Skin of body (tissue), 2 donors: ENCODE data around the gene MPHOSPH9. TPM values are rescaled to one million over a fixed set of nuclear protein-coding genes. Genes with fewer than 3 reads are reported as not detected.
A peak's percentile ranks its signal among the peaks of the same experiment; 100 is the strongest.

ENCODE experiments used
- DNase-seq: peaks from one replicate; lab custom pipeline; 2025; lab: John Stamatoyannopoulos, UW
- total RNA-seq: library from RNA; depleted of rRNA; stranded (reverse); fragments of >200 nt; gene quantifications from one replicate; pipeline ENCODE4 v1.2.3, GENCODE V29; 2014

Gene MPHOSPH9
- total RNA-seq, 1 donor from 2014 or later: 39.1 TPM

DNA sequence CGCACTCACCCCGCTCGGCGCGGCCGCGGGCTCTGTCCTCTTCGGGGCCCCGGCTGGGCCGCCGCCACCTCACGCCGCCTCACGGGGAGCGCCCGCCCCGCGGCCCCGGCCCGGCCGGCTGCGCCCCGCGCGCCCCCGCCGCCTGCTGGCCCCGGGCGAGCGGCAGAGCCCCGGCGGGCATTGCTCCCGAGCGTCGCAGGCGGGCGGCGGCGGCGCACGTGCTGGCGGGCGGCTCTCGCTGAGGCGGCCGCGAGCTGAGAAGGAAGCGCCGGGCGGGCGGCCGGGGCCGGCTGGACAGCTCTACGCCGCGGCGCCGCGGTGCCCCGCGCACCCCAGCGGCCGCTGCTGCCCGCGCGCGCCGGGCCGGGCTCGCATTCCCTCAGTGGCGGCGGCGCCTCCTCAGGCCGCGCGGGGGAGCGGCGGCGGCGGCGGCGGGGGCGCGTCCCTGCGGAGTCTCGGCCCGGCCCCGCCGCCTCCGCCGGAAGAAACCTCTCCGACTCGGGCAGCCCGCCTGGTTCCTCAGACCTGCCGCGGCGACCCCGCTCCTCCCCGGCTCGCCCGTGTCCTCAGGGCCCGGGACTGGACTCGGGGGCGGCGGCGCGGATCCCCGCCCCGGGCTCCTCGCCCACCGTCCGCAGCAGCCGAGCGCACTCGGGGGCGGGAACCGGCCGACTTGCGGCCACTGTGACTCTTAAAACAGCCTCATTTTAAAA, 82.0 kb downstream of the MPHOSPH9 start, which contains the start of gene PITPNM2:
Gene PITPNM2, minus strand, starts transcription at position 347 of the 713 bp plus-strand sequence. CDS start 116,500 bp downstream, outside the sequence.
- no peak for DNase-seq

DNA sequence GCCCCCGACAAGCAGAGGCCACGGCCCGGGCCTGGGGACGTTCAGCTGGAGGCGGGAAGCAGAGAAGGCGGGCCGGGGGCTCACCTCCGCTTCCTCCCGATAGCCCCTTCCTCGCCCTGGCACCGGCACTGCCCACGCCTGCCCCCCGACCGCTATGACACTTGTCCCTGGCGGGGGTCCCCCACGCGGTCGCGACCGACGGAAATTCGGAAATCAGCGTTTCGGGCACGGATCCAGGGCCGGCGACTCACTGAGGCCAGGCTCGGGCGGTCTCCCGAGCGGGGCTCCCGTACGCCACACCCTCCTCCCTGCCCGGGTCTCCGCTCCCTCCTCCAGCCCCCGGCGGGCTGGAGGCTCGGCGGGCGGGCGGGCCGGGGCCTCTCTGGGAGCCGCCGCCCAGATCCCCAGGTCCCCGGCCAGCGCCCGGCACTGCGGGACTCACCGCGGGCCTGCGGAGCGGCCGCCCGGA, 82.6 kb downstream of the MPHOSPH9 start:
- no peak for DNase-seq

- no peak for DNase-seq
Observed at GRCh38 chr12:123149501-123150274, 83.3 kb downstream of the MPHOSPH9 start.

- DNase-seq: no peak
Observed at GRCh38 chr12:123149088-123149487, 83.9 kb downstream of the MPHOSPH9 start.

- no peak for DNase-seq
Observed at GRCh38 chr12:123148655-123149054, 84.3 kb downstream of the MPHOSPH9 start.

GRCh38 chr12:123148223-123148622, 84.7 kb downstream of the MPHOSPH9 start:
- no peak for DNase-seq

DNA sequence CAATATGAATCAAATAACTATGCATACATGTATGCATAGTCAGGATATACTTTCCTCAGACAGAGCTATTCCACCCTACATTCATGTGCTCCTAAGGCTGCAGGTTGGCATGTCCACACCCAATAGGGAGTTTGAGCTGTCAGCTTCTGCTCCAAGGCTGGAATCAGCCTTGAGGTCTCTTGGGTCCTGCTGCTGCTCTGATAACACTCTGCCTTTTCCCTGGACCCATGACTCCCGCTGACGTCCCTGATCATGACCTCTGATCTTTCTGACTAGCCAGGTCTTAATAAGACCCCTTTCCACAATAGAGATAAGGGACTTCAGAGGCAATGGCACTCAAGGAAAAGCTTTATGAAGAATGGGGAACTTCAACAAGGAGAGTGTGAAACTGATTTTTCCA, 87.7 kb downstream of the MPHOSPH9 start:
- no peak for DNase-seq

DNA sequence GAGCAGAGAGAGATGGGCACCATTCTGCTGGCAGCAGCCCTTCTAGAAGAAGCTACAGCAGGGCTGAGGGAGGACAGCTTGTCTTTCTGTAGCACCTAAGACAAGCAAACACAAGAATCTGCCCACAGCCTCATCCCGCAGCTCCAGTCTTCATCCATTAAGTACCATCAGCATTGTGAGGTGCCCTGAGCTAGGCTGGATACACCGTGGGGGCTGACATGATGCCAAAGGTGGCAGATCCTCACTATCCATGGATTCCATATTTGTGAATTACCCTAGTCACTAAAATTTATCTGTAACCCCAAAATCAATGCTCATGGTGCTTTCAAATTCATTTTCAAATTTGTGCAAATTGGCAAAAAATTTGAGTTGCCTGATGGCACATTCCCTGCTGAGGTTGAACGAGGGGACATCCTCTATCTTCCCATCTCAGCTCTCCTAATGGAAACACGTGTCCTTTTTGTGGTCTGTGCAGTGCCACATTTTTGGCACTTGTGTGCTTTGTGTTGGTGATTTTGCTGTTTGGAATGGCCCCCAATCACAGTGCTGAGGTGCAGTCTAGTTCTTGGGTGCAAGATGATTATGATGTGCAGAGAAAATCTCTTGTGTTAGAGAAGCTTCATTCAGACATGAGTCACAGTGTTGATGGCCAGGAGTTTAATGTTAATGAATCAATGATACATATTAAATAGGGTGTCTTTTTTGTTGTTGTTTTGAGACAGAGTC, 89.0 kb downstream of the MPHOSPH9 start:
- no peak for DNase-seq

DNA sequence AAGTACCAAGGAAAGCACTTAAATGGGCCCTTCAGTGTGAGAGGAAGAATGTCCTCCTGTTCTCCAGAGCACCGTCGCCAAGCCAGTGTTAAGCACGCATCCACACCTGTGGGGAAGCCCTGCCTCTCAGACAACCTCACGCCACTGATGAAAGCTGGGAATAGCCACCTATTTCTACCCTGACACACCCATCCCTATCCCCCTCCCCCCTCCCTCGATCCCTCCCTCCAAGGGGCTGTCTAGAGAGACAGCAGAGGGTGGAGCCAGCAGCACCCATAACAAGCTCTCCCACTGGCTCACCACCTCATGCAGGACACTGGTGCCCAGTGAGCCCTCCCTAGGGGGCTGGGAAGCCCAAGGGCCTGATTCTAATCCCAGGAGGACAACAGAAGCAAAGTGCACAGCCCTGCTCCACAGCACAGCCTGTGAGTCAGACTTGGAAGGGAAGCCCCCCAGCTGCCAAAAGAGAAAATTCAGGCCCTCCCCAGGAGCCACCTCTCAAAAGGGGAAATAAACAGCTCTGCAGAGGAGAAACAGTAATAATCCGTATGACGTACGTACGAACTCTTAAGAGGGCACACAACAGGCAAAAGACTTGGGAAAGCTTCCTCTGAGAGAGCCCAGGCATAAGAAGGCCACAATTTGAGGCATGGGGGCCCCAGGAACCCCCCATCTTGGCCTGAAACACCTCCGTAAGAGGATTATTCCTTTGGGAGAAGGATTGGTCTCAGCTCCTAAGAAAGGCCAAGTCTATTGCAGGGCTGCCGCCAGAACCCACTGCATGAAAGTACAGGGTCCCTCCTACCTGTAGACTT, 89.8 kb downstream of the MPHOSPH9 start:
- no peak for DNase-seq

GRCh38 chr12:123142518-123142840, 90.5 kb downstream of the MPHOSPH9 start:
- DNase-seq: peak; percentile 16

DNA sequence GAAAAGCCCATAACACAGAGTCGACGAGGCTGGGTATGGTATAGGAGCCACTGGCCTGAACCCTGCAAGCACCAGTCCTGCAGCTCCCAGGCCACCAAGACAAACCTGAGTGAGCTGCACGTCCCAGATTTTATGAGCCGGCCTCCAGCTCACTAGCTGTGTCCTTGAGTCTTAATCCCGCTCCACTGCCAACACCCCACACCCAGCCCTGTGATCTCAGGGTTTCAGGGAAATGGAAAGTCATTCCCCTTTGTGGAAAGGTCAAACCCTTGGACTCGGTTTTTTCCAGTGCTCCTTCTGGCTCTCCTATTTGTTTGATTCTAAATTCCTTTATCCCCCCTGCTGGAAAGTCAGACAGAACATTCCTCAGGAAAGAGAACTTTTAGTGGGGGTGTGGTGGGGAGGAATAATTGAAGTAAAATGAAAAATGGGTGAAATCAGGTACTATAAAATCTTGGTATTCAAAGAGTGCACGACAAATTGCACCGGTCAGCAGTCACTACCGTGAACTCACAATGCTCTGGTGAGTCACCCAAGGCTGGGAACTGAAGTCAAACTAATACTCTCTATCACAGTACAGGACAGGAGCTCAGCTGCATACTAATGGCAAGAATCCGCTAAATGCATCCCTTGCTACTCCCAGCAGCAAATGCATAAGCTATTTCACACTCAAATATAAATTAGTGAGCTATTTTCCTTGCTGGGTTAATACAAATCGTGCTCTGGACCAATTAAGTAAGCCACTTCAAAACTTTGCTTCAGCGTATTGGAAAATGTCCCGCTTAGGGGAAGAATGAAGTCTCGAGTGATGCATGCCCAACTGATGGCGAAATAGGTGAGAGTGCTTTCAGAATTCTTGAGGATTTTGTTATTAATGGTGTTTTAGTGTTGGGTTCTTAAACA, 91.1 kb downstream of the MPHOSPH9 start:
- peak; percentile 21 for DNase-seq

- no peak for DNase-seq
Observed at GRCh38 chr12:123140676-123141614, 92.0 kb downstream of the MPHOSPH9 start.

- DNase-seq: no peak
Observed at GRCh38 chr12:123139926-123140675, 92.8 kb downstream of the MPHOSPH9 start.

DNA sequence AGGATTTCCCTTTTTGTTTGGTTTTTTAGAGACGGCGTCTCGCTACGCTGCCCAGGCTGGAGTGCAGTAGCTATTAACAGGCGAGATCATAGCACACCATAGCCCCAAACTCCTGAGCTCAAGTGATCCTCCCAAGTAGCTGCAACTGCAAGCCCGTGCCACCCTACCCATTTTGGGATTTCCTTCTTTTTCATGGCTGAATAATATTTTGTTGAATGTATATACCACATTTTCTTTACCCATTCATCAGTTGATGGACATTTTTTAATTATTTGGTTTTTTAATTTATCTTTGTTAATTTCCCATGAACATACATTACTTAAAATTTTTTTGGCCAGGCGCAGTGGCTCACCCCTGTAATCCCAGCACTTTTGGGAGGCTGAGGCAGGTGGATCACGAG, 97.3 kb downstream of the MPHOSPH9 start:
- DNase-seq: no peak

DNA sequence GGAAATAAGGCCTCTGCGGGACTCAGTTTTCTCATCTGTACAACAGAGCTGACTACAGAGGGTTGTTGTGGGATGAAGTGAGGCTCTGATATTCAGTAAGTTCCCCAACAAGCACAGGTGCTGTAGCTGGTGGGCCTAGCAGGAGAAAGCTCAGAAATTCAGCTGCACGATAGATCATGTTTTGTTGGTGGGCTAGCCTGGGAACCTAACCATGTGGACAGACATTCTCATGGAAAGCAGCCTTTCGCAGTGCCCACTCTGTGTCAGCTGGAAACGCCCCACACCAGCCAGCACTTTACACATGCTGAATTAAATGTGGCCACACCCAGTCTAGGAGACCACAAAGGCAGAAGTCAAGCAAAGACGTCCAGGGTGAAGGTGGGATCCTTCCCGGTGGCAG, 98.1 kb downstream of the MPHOSPH9 start:
- DNase-seq: no peak

GRCh38 chr12:123134271-123134671, 98.7 kb downstream of the MPHOSPH9 start:
- no peak for DNase-seq

DNA sequence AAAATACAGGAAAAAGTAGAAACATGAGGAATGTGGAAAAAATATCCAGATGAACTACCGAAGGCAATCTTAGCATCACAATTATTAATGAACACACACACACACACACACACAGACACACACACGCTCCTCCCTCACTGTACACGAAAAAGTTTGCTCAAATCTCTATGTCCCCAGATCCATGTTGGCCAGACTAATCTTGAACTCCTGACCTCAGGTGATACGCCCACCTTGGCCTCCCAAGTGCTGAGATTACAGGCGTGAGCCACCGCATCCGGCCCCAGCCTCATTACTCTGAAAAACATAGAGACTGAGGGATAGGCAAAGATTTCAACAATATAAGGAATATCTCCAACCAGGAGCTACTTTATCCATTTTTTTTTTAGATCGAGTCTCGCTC, 99.2 kb downstream of the MPHOSPH9 start:
- no peak for DNase-seq

DNA sequence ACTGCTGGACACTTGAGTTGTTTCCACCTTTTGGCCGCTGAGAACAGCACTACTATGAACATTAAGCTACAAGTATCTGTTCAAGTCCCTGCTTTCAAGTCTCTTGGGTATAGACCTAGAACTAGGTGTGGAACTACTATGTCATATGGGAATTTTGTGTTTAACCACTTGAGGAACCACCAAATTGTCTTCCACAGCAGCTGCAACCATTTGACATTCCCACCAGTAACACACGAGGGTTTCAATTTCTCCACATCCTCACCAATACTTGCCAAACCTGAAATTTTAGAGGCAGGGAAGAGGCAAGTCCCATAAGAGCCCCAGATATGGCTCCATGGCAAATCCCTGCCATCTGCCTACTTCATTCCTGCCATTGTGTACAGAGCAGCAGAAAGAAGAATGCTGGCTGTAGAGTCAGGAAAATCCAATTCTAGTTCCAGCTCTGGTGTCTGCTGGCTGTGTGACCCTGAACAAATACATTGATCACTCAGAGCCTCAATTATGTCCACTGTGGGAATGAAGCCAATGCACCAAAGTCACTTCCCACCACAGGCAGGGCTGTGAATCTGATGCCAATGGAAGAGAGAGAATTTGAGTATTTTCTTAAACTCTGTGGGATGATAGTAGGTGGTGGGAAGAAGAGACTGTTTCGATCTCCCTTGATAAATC, 99.9 kb downstream of the MPHOSPH9 start:
- DNase-seq: no peak
